ENCODE measurements around the gene RAB3GAP1.

Gene RAB3GAP1

DNA sequence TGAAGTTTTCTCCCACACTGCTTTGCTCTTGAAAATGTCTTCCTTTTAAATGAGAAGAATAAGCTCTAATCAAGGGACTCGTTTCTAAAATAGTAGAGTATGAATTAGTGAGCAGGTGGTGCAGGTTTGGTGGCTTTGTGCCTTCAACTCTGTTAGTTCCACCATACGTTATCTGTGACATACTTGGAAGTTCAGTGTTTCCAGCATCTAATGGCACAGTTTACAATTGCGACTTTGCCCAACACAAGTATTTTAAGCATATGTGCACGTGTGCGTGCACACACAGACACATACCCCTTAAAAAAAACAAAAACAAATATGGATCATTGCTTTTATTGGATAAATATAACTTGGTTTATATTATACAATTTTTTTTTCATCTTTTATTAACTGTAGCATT is 111.8 kb downstream of the RAB3GAP1 start:
- DNase-seq (ENCODE audit: low read depth in 2 of 2), result no peak

DNA sequence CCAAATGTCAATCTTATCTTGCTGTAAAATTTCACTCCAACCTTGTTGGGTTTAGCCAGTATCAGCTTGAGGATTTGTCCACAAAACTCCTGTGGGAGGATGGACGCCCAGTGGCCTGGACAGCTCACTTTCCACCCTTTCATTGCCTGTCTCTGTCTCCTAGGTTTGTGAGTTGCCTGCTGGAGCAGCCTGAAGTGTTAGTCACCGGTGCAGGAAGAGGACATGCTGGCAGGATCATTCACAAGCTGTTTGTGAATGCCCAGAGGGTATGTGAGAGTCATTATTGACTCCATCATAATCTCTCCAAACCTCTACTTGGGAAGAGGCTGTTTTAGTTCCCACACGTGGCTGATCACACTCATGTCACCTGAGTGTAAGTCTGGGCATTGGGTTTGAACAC is 112.3 kb downstream of the RAB3GAP1 start:
- DNase-seq (ENCODE audit: low read depth in 2 of 2), result no peak

DNA sequence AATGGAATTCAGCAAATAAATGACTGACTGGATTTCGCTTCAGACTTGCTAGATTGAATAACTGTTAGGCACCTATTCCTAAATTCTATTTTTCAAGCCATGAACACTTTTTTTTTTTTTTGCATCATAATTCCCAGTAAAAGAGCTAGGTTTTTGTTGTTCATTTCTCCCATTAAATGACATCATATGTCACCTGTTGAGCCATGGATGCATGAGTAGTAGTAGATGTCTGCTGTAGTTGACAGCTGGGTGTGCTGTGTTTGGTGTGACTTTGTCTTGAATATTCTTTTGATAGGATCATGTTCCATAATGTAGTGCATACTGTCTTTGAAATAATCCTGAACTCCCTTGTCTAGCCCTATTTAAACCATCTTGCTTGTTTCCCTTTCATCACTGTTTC is 115.2 kb downstream of the RAB3GAP1 start:
- DNase-seq (ENCODE audit: low read depth in 2 of 2), result no peak

DNA sequence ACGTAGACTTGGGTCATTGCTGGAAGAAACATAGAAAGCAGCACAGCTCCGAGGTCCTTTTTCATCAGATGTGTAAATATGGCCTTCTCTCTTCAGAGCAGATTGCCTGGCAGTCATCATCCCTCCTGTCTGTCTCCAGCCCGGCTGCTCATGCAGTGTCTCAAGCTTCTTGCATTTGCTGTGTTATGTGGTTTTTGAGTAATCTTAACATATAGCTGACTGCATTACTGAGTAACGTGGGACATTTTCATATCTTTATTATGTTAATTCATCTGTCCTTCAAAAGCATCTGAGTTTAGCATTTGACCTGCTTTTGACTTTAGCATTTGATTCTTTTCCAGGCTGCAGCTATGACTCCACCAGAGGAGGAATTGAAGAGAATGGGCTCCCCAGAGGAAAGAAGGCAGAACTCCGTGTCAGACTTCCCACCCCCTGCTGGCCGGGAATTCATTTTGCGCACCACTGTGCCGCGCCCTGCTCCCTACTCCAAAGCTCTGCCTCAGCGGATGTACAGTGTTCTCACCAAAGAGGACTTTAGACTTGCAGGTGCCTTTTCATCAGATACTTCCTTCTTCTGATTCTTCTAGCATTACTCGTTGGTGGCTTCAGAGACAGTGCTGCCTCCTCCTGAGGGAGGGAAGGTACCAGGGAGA is 116.2 kb downstream of the RAB3GAP1 start:
- DNase-seq (ENCODE audit: low read depth in 2 of 2), result no peak

DNA sequence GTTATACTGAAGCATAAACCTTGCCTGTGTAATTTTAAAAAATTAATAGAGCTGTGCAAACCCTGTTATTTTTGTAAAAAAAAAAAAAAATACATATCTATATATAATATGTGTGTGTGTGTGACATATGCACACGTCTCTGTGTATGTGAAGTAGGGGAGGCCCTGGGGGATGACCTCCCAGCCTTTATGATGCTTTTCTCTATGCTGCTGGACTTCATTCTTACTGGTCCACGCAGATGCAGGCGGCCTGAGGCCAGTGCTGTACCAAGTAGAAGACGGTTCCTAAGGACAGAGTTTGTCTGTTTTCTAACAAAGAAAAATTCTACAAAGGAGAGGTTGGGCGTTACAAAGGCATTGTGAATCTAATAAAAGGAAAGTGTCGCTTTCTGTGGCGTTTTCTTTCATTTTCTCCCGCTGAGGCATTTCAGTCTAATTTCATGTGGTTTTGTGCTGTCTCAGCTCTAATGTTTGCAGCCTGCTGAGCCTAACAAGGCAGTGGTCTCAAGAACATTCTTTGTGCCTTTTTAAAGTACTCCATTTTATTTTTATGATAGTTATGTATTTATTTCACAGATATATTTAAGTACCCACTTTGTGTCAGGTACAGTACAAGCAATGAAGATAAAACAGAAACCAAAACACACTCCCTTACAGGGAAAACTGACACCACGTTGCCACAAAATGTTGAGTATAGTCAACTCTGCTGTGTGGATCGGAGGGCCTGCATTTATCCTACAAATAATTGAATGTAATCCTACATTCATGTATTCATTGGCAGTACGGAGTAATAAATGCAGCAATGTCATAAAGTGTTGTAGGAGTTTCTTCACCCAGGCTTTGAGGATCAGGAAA is 118.0 kb downstream of the RAB3GAP1 start:
- DNase-seq (ENCODE audit: low read depth in 2 of 2), result no peak

DNA sequence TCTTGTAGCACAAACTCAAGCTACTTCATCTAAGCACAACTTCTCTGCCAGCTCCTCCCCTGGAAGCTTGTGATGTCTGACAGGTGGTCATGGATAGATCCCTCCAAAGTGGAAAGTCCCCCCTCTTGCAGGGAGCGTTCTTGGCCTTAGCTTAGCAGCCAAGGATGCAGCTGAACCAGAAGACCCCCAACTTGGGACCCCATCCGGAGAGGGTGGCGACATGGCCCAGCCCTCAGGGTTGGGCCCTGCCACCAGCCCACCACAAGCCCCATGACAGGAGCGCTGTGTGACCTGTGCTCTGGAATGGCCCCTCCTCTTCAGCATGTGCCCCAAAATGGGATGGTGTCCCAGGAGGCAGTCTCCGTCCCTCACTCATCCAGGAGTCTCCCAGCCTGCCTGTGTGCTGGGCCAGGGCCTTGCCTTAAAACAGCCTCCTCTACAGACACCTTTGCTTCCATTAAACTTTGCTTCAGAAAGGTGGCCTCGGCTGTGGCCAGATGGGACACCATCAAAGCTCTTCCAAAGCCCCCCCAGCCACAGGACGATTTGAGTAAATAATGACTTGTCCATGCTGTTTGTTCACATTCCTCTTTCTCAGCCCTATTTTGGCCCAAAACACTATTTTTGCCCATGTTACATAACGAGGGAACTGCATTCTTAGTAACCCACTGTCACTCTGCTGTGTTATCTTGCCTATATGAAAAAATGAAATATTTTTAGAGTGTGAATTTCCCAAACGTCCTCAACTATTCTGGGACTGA is 122.1 kb downstream of the RAB3GAP1 start:
- DNase-seq (ENCODE audit: low read depth in 2 of 2), result no peak

DNA sequence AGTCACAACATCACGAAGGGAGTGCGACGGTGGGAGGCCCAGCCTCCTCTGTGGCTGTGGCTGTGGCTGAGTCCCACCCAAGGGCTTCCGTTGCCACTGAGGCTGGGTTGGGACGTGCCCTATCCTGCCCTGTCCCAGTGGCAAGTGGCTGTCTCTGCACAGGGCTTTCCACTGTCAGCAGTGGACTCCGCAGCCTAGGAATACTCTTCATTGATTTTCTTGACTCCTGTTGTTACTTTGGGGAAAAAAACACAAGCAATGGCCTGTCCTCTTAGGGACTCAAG is 122.7 kb downstream of the RAB3GAP1 start:
- DNase-seq (ENCODE audit: low read depth in 2 of 2), result no peak

DNA sequence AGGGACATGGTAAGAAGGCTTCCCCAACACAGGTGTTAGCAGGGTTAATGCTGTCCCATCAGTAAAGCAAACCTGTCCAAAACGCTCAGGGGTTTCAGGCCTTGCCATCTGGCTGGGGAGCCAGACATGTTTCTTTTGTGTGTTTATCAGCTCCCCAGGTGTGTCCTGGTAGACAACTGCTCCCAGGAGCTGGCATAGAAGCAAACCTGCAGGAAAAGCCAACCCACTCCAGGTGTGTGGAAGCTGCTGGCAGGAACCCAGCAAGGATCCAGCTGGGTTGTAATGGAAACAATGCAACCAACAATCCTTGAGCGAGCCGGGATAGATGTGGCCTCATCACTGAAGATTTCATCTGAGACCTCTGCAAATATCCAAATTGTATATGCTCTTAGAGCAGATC is 123.1 kb downstream of the RAB3GAP1 start:
- DNase-seq (ENCODE audit: low read depth in 2 of 2), result no peak

DNA sequence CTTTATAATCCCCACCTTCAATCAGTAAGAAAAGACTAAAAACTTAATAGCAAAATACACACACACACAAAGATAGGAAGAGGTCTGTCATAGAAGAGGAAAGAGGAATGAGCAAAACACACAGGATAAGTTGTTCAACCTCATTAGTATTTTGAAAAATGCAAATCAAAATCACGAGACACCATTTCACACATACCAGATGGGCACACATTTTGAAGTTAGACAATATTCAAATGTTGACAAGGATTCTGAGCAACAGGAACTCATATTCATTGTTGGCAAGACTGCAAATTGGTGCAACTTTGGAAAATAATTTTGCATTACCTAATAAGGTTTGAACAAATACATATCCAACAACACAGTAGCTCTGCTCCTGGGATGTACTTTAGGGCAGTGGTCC is 127.6 kb downstream of the RAB3GAP1 start:
- no peak for DNase-seq (ENCODE audit: low read depth in 2 of 2)

DNA sequence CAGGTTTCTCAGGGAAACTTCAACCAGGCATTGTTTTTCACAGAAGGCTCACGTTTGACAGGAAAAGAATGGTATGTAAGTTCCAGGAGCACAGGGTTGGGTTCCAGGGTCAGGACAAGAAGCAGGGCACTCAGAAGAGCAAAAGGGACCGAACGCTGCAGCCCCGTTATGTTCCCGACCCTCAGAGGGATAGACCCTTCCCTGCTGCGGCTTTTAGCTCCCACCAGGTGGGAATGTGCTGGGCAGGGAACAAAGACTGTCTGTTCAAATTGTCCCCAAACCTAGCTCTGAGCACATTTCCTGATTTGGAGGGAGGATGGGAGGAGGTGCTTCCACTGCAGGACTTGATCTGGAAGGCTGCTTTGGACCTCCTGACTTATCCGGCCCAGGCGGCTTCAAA is 130.1 kb downstream of the RAB3GAP1 start:
- DNase-seq (ENCODE audit: low read depth in 2 of 2), result no peak

DNA sequence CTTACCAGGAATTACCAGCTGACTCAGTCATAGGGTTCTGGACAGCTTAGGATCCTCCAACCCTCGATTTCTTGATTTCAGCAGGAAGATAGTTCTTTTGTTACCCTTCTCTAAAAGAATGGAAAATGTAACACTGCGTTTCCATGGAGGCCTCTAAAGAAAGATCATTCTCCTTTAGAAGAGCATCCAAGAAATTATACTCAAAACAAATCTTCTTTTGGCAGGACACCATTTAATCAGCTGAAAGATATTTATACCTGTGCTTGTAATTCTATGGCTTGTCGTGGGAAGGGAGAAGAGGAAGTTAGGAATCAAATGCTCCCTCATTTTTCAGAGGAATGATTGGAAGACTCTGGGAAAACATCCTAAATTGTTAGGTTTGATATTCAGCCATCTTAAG is 130.5 kb downstream of the RAB3GAP1 start:
- no peak for DNase-seq (ENCODE audit: low read depth in 2 of 2)

DNA sequence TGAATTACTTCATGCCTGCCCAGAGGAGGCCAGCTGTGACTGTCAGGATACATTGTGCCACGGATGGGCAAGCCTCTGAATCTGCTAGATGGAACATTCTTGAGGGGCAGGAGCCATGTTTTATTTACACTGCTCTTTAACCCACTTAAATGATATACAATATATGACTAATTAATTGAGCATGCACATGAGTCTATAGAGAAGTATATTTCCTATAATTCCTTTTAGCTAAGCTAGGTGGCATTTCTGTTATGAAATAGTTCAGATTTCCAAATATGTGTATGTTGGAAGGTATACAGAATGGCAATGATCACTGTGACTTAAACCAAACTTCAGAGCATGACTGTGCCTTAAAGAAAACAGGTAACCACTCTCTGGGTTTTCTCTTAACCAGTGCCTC is 131.7 kb downstream of the RAB3GAP1 start:
- no peak for DNase-seq (ENCODE audit: low read depth in 2 of 2)

DNA sequence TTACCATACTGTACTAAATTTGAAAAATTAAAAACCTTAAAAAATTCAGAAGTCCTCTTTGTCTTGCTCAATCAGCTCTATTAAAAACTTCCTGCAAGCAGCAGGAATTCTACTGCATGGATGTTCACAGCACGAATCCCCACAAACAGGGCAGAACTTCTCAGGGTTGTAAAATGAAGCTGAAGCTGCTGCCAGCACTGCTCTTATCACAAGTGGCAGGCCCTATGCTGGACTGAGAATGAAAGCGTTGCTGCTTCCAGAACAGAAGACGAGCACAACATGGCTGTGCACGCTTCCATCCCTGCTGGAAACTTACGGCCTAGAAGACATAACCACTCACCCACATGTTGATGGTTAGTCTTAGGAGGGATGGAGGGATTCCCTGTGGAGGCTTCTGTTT is 134.0 kb downstream of the RAB3GAP1 start:
- no peak for DNase-seq (ENCODE audit: low read depth in 2 of 2)

DNA sequence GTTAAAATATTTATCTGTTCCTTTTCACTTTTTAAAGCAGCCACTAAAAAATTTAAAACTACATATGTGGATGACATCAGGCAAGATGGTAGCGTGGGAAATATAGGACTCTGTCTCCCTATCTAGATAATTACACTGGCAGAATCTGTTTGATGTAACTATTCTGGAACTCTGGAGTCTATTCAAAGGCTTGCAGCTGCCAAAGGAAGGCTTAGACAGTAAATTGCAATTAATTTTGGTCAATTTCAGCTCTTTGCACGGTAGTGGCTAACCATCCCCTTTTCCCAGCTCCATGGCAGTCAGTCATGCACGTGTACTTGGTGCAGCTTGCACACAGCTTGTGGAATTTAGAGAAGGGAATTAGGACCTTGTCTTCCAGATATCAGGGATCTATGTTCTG is 135.2 kb downstream of the RAB3GAP1 start:
- no peak for DNase-seq (ENCODE audit: low read depth in 2 of 2)

DNA sequence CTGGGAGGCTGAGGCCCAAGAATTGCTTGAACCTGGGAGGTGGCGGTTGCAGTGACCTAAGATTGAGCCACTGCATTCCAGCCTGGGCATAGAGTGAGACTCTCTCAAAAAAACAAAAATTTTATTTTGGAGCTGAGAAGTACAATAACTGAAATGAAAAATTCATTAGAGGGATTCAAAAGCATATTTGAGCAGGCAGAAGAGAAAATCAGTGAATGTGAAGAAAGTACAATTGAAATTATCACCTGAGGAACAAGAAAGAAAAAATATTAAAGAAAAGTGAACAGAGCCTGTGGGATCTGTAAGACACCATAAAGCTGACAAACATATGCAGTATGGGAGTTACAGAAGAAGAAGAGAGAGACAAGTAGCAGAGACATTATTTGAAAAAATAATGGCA is 137.1 kb downstream of the RAB3GAP1 start:
- DNase-seq (ENCODE audit: low read depth in 2 of 2), result no peak

DNA sequence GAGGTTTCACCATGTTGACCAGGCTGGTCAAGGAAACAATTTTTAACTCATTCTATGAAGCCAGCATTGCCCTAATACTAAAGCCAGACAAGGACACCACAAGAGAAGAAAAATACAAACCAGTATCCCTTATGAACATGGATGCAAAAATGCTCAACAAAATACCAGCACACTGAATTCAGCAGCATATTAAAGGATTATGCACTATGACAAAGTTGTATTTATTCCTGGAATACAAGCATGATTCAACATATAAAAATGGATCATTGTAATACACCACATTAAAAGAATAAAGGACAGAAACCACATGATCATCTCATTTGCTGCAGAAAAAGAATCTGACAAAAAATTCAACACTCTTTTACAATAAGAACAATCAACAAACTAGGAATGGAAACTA is 138.7 kb downstream of the RAB3GAP1 start:
- no peak for DNase-seq (ENCODE audit: low read depth in 2 of 2)

DNA sequence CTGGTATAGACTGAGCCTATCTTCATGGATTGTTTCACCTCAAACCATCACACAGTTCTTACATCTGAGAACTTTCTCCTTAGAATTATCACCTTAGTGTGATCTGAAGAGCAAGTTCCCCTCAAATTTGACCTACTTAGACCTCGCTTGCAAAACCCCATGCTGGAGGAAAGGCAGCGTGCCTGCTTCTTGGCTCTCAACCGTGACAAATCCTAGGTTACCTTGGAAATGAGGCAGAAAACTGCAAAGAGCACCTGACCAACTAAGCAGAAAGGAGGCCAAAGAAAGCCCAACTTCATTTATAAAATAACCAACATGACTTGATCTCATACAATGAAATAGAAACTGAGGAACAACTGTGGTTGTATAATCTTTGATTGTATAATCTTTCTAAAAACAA is 146.4 kb downstream of the RAB3GAP1 start:
- no peak for DNase-seq (ENCODE audit: low read depth in 2 of 2)

DNA sequence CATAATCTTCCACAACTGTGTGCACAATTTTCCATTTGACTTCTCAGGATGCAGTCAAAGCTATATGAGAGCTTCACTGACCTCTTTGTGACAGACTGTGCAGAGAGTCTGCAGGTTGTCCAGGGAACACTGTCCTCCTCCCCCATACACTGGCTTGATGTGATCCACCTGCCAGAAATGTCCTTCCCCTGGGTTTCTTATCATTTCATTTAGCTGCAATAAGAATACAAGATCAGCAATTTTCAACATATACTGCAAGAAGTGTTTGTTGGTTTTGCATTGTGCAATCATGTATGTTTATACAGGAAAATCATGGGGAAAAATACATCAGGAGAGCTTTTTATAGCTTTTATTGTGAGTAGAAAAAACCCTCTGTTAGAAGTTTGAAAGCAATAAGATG is 150.7 kb downstream of the RAB3GAP1 start:
- no peak for DNase-seq (ENCODE audit: low read depth in 2 of 2)

DNA sequence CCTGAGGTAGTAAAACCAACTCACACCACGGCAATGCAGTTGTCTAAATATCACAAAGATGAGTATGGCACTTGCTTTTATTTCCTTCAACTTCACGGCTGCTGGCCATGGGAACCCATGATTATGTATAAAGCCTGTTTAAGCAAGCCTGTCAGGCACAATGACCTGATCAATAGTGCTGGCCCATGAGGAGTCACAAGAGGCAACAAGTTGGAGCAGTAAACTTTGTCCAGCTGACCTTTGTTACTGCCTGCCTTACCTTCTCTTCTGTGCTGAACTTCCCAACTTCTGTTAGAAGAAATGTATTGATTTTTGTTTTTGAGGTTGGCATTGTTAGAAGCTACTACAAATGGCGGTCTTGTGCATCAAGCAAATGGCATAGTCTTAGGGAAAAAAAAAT is 151.9 kb downstream of the RAB3GAP1 start:
- no peak for DNase-seq (ENCODE audit: low read depth in 2 of 2)

DNA sequence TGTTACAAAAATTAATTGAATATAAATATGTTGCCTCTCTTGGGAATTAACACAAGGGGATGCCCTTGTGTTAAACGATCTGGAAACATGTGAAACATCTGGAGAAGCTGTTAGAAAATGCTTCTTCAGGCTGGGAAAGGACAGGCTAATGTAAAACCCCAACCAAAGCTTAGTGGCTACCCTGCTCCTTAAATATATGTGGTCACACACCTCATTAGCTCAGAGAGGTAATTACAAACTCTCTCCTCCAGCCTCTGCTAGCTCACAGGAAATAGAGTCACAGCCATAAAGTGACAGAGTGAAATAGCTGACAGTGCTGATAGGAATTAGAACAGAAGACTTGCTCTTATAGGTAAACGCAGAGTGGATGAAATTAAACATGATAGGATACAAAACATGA is 155.9 kb downstream of the RAB3GAP1 start:
- DNase-seq (ENCODE audit: low read depth in 2 of 2), result no peak

DNA sequence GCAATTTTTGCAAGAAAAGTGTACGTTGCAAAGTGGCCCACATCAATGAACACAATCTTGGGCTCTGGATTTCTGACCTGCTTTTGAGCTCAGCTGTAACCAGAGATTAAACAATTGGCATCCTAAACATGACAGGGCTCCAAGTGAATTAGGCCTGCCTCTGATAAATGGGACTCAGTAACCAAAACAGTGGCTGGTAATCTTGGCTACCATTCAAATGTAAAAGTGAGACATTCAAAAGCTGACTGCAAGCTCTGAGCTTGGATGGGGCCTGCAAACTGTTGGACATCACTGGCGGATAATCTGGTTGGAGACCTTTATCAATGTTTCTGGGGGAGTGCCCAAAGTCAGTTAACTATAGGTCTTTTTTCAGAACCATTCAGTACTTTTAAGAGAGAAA is 160.7 kb downstream of the RAB3GAP1 start:
- DNase-seq (ENCODE audit: low read depth in 2 of 2), result no peak

DNA sequence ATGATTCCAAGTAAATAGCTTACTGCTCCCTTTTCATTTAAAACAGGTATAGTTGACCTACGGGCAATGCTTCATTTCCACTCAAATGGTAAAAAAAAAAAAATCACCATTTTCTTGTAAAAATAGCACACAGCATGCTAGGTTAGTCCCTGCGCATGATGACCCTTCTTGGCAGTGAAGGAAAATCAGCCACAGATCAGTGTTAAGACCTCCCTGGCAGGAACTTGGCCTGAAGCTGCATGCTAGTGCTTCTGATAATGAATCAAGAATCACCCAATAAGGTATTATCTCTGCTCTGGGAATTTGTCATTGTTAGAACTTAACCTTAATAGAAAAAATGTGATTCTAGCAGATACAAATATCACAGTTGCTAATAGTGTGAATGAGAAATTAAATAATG is 166.3 kb downstream of the RAB3GAP1 start:
- DNase-seq (ENCODE audit: low read depth in 2 of 2), result no peak

DNA sequence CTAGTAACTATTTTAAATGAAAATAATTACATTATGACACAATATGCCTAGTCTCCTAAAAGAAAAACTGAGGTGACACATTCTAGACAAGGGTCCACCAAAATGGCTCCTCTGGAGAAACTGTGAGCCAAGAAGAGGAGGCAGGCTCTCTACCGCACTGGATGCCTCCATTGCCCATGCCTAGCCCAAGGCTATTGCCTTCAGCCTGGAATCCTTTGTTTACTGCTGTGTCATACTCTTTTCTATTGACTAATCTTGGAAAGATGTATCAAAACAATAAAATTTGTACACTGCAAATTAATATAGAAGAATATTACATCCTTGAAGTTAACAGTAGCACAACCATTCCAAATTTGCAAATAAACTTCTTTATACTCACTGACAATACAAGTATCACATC is 167.1 kb downstream of the RAB3GAP1 start:
- DNase-seq (ENCODE audit: low read depth in 2 of 2), result no peak
